Prostate gland (tissue), 2 donors: Measurements from ENCODE around the gene SELENOP. TPM values are rescaled to one million over a fixed set of nuclear protein-coding genes. Genes with fewer than 3 reads are reported as not detected.

Source experiments
- DNase-seq: peaks from one replicate; pipeline ENCODE4 v3.0.0-alpha.2; 2019; ENCODE audit warnings: low spot score
- H3K27ac ChIP-seq, 2 donors: fragments of 200-600 bp; sonication (generic); 2 replicates each; pipeline ENCODE4 v1.5.1; 2017 to 2019
- H3K27me3 ChIP-seq: fragments of 200-600 bp; sonication (generic); replicated peaks from 2 replicates; pipeline ENCODE4 v1.5.1; 2019; ENCODE audit not compliant: insufficient read depth
- H3K36me3 ChIP-seq, 2 donors: fragments of 200-600 bp; sonication (generic); 1 replicate in 1 of 2; 2 replicates in 1 of 2; pipeline versions ENCODE4 v1.5.1 to v1.8.1; 2017 to 2019
- H3K4me1 ChIP-seq: fragments of 200-600 bp; sonication (generic); replicated peaks from 2 replicates; pipeline ENCODE4 v1.5.1; 2019
- H3K4me3 ChIP-seq, 2 donors: fragments of 200-600 bp; sonication (generic); 2 replicates each; pipeline ENCODE4 v1.5.1; 2017 to 2019
- H3K9me3 ChIP-seq: fragments of 200-600 bp; sonication (generic); 2 replicates; pipeline ENCODE4 v1.5.1; 2017
- POLR2A ChIP-seq: fragments of 450-650 bp; IDR thresholded peaks from one replicate; pipeline ENCODE4 v1.6.1; 2016; ENCODE audit warnings: antibody characterized with exemption, mild to moderate bottlenecking
- POLR2AphosphoS5 ChIP-seq: sonication (generic); formaldehyde crosslinking; IDR thresholded peaks from one replicate; pipeline ENCODE4 v1.6.1; 2017; ENCODE audit warnings: antibody characterized with exemption
- WGBS: methylation state at CpG from one replicate; pipeline ENCODE4 v1.1.5; 2018; 5-methylcytosine and 5-hydroxymethylcytosine counted together
- intact Hi-C: fragments of 100-400 bp; cut with DNase I; formaldehyde crosslinking; loops from one replicate; pipeline ENCODE4 v1.14.2; 2022
- total RNA-seq, 2 donors: library from RNA; depleted of rRNA; stranded (reverse); fragments of >200 nt; gene quantifications; one replicate each; pipeline ENCODE4 v1.1.0, GENCODE V29; 2016
- TF ChIP-seq, protein P1 (sequence below), 4 experiments: fragments of 200-600 bp in 2 of 4; fragments of 450-650 bp in 2 of 4; sonication (generic) in 2 of 4; IDR thresholded peaks; 1 replicate in 3 of 4; 2 replicates in 1 of 4; pipeline ENCODE4 v1.5.1; 2016 to 2019; ENCODE audit warnings: antibody characterized with exemption in 4 of 4, mild to moderate bottlenecking in 2 of 4, moderate library complexity in 2 of 4

The SELENOP gene
- total RNA-seq, 2 donors from 2014 or later = 228 to 503 TPM

DNA sequence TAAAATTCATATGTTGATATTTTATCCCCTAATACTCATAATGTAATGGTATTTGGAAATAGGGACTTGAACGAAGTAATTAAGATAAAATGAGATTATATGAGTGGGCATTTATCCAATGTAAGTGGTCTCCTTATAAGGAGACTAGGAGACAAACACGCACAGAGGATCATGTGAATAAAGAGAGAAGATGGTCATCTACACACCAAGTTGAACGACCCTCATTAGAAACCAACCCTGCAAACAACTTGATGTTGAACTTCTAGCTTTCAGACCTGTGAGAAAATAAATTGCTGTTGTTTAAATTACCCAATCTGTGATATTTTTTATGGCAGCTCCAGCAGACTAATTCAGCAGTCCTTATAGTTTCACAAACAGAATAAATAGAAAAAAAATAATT lies 27.5 kb upstream of the SELENOP start:
- Histone ChIP-seq H3K27ac (no peak overlapping the region), H3K9me3 (no peaks in the 10 kb centered on the region), H3K4me3 (no peak overlapping the region), H3K27me3 (no peaks in the 10 kb centered on the region), H3K4me1 (no peaks in the 10 kb centered on the region), H3K36me3 (no peaks in the 10 kb centered on the region)
- TF ChIP-seq POLR2AphosphoS5 (no peak), POLR2A (no peak)
- TF ChIP-seq, protein P1, sequence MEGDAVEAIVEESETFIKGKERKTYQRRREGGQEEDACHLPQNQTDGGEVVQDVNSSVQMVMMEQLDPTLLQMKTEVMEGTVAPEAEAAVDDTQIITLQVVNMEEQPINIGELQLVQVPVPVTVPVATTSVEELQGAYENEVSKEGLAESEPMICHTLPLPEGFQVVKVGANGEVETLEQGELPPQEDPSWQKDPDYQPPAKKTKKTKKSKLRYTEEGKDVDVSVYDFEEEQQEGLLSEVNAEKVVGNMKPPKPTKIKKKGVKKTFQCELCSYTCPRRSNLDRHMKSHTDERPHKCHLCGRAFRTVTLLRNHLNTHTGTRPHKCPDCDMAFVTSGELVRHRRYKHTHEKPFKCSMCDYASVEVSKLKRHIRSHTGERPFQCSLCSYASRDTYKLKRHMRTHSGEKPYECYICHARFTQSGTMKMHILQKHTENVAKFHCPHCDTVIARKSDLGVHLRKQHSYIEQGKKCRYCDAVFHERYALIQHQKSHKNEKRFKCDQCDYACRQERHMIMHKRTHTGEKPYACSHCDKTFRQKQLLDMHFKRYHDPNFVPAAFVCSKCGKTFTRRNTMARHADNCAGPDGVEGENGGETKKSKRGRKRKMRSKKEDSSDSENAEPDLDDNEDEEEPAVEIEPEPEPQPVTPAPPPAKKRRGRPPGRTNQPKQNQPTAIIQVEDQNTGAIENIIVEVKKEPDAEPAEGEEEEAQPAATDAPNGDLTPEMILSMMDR (IDR thresholded peaks at IDR 0.05) = no peak
- 77% methylated on average over 3 of the region's 3 CpGs for WGBS
- intact Hi-C loops = no loop called here
- DNase-seq = no peak

DNA sequence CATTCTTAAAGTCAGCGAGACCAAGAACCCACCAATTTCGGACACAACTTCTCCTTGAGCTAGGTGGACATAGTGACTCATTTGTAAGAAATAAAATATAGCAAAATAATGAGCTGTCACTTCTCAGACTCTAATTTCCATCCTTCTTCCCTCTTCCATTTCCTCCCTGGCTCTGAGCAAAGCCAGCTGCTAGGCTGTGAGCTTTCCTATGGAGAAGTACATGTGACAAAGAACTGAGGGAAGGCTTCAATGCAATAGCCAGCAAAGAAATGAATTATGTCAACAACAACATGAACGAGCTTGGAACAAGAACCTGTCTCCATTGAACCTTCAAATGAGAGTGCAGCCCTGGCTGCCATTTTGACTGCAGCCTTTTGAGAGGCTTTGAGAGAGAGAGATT lies 25.9 kb upstream of the SELENOP start:
- no peak overlapping the region for H3K4me3 ChIP-seq
- intact Hi-C loops = no loop called here
- no peak for DNase-seq
- H3K9me3 ChIP-seq = no peaks in the 10 kb centered on the region
- no peaks in the 10 kb centered on the region for H3K27me3 ChIP-seq
- WGBS = 89% methylated on average over 3 of the region's 3 CpGs
- H3K4me1 ChIP-seq = no peaks in the 10 kb centered on the region
- H3K27ac ChIP-seq = no peak overlapping the region
- H3K36me3 ChIP-seq = no peaks in the 10 kb centered on the region
- TF ChIP-seq, protein P1 (IDR thresholded peaks at IDR 0.05) = no peak
- TF ChIP-seq POLR2AphosphoS5 = no peak
- no peak for TF ChIP-seq POLR2A

DNA sequence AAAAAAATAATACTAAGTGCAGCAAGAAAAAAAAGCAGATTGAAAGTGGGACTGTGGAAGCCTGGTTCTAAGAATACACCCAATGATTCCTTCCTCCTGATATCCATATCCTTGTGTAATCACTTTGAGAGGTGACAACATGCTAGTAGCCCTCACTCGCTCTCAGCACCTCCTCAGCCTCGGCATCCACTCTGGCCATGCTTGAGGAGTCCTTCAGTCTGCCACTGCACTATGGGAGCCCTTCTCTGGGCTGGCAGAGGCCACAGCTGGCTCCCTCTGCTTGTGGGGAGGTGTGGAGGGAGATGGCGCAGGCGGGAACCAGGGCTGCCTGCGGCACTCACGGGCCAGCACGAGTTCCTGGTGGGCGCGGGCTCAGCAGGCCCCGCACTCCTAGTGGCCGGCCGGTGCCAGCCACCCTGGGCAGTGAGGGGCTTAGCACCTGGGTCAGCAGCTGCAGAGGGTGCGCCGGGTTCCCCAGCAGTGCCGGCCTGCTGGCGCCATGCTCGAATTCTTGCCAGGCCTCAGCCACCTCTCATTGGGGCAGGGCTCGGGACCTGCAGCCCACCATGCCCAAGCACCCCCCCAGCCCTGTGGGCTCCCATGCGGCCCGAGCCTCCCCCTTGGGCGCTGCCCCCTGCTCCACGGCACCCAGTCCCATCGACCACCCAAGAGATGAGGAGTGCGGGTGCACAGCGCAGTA lies 24.5 kb upstream of the SELENOP start:
- Histone ChIP-seq H3K4me3 (no peak overlapping the region), H3K27ac (no peak overlapping the region), H3K27me3 (no peaks in the 10 kb centered on the region), H3K36me3 (no peaks in the 10 kb centered on the region), H3K4me1 (no peaks in the 10 kb centered on the region), H3K9me3 (no peaks in the 10 kb centered on the region)
- DNase-seq = no peak
- intact Hi-C loops = no loop called here
- TF ChIP-seq POLR2AphosphoS5 = no peak
- TF ChIP-seq, protein P1 (IDR thresholded peaks at IDR 0.05) = no peak
- no peak for TF ChIP-seq POLR2A
- WGBS = 98% methylated on average over 23 of the region's 25 CpGs

DNA sequence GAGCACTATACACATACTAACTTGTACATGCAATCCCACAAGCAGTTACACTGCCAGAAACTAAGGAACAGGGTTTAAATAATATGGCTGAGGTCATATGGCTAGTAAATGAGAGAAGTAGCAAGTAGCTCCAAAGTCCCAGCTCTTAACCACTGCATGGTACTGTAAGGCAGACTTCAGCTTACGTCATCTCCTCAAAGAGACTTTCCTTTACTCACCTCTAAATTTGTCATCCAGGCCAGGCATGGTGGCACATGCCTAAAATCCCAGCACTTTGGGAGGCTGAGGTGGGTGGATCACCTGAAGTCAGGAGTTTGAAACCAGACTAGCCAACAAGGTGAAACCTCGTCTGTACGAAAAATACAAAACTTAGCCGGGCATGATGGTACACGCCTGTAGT lies 20.4 kb upstream of the SELENOP start:
- Histone ChIP-seq H3K27ac (no peak overlapping the region), H3K4me1 (no peaks in the 10 kb centered on the region), H3K27me3 (no peaks in the 10 kb centered on the region), H3K9me3 (no peaks in the 10 kb centered on the region), H3K4me3 (no peak overlapping the region), H3K36me3 (no peaks in the 10 kb centered on the region)
- WGBS = 94% methylated on average over 5 of the region's 5 CpGs
- TF ChIP-seq POLR2A (no peak), POLR2AphosphoS5 (no peak)
- TF ChIP-seq, protein P1 (IDR thresholded peaks at IDR 0.05) = no peak
- intact Hi-C loops = no loop called here
- DNase-seq = no peak

DNA sequence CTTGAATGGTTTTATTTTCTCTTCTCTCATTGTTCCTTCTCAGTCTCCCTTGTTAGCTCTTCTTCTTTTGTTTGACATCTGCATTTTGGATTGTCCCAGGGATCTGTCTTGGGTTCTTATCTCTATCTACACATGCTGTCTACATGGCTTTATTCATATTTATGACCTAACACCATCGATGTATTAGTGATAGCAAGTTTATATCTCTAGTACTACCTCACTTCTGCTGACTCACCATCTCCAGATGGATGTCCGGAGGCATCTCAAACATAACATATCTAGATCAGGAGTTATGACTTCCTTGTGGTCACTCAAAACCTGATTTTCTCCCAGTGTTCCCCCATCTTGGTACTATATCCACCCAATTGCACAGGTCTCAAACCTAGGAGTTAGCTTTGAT lies 19.2 kb upstream of the SELENOP start:
- Histone ChIP-seq H3K36me3 (no peaks in the 10 kb centered on the region), H3K27ac (no peak overlapping the region), H3K4me3 (no peak overlapping the region), H3K9me3 (no peaks in the 10 kb centered on the region), H3K27me3 (no peaks in the 10 kb centered on the region), H3K4me1 (no peaks in the 10 kb centered on the region)
- intact Hi-C loops = no loop called here
- 85% methylated on average over 2 of the region's 2 CpGs for WGBS
- DNase-seq = no peak
- TF ChIP-seq POLR2AphosphoS5 = no peak
